IMR-90 (cell line): ENCODE measurements around the gene PDE6B. TPM values are rescaled to one million over a fixed set of nuclear protein-coding genes. Genes with fewer than 3 reads are reported as not detected.

ENCODE experiments used
- ATAC-seq: fragments of 200-7000 bp; cut with Tn5 transposase; 2 replicates; pipeline ENCODE4 v1.9.1; 2020; ENCODE audit warnings: low read depth, mild to moderate bottlenecking, moderate library complexity
- BruUV-seq: library from RNA; stranded (reverse); fragments of 400-500 nt; replicated peaks from 2 replicates; lab custom pipeline; 2021; lab: Mats Ljungman, UMichigan
- CTCF ChIA-PET: fragments of 300-600 bp; formaldehyde crosslinking; extraction: SDS; loops from one replicate; lab custom pipeline; 2021; ENCODE audit warnings: antibody characterized with exemption; lab: Yijun Ruan, JAX
- POLR2A ChIA-PET: fragments of 300-600 bp; sonication (Branson Sonifier 250); formaldehyde crosslinking; loops from one replicate; lab custom pipeline; 2022; ENCODE audit warnings: antibody characterized with exemption; ENCODE audit not compliant: unreplicated experiment; lab: Charles Lee
- DNase-seq: peaks from one replicate; pipeline ENCODE4 v3.0.0; 2013
- H2AFZ ChIP-seq: replicated peaks from 2 replicates; pipeline ENCODE3; 2013; ENCODE audit warnings: low read length, mild to moderate bottlenecking; ENCODE audit not compliant: poor library complexity
- H2AK5ac ChIP-seq: 2 replicates; pipeline ENCODE4 v1.6.1; 2013; ENCODE audit warnings: low read depth, low read length, inconsistent platforms
- H2AK9ac ChIP-seq: replicated peaks from 2 replicates; pipeline ENCODE3; 2013; ENCODE audit warnings: mild to moderate bottlenecking, low read depth, low read length, moderate library complexity; ENCODE audit not compliant: poor library complexity
- H2BK120ac ChIP-seq: 2 replicates; pipeline ENCODE4 v1.6.1; 2013; ENCODE audit warnings: low read depth, low read length, inconsistent platforms
- H2BK15ac ChIP-seq: 3 replicates; pipeline ENCODE4 v1.6.1; 2013; ENCODE audit warnings: low read depth, low read length, inconsistent platforms
- H2BK20ac ChIP-seq: 2 replicates; pipeline ENCODE4 v1.6.1; 2013; ENCODE audit warnings: low read depth, mild to moderate bottlenecking, inconsistent platforms, low read length, moderate library complexity
- H2BK5ac ChIP-seq: 2 replicates; pipeline ENCODE4 v1.6.1; 2013; ENCODE audit warnings: mild to moderate bottlenecking, low read depth, low read length, inconsistent platforms; ENCODE audit not compliant: poor library complexity, severe bottlenecking
- H3K14ac ChIP-seq: replicated peaks from 2 replicates; pipeline ENCODE4 v1.6.1; 2013; ENCODE audit warnings: low read depth, low read length, inconsistent platforms
- H3K18ac ChIP-seq: 2 replicates; pipeline ENCODE4 v1.6.1; 2013; ENCODE audit warnings: low read depth, low read length, control low read depth
- H3K23ac ChIP-seq: 2 replicates; pipeline ENCODE4 v1.6.1; 2013; ENCODE audit warnings: low read depth, low read length, inconsistent platforms
- H3K27ac ChIP-seq: 2 replicates; pipeline ENCODE4 v1.5.1; 2013; ENCODE audit warnings: mild to moderate bottlenecking, control low read depth, low read length; ENCODE audit not compliant: insufficient read depth
- H3K27me3 ChIP-seq: 2 replicates; pipeline ENCODE4 v1.6.1; 2013; ENCODE audit warnings: low read length; ENCODE audit not compliant: control insufficient read depth, insufficient read depth
- H3K36me3 ChIP-seq: 2 replicates; pipeline ENCODE4 v1.6.1; 2013; ENCODE audit warnings: low read length, mixed read lengths; ENCODE audit not compliant: control insufficient read depth, insufficient read depth
- H3K4ac ChIP-seq: 2 replicates; pipeline ENCODE4 v1.6.1; 2013; ENCODE audit warnings: low read depth, low read length, inconsistent platforms
- H3K4me1 ChIP-seq: 2 replicates; pipeline ENCODE4 v1.6.1; 2013; ENCODE audit warnings: low read length, mixed read lengths; ENCODE audit not compliant: control insufficient read depth, insufficient read depth
- H3K4me2 ChIP-seq: 2 replicates; pipeline ENCODE4 v1.6.1; 2013; ENCODE audit warnings: low read depth, mild to moderate bottlenecking, control low read depth, low read length, moderate library complexity
- H3K4me3 ChIP-seq: 2 replicates; pipeline ENCODE4 v1.5.1; 2013; ENCODE audit warnings: low read depth, mild to moderate bottlenecking, control low read depth, low read length, moderate library complexity; ENCODE audit not compliant: insufficient read depth
- H3K56ac ChIP-seq: 2 replicates; pipeline ENCODE4 v1.6.1; 2013; ENCODE audit warnings: low read length, inconsistent platforms; ENCODE audit not compliant: insufficient read depth; ENCODE audit errors: extremely low read depth
- H3K79me1 ChIP-seq, 2 experiments: 2 replicates each; pipeline ENCODE4 v1.6.1; 2013; ENCODE audit warnings: low read length in 2 of 2, inconsistent platforms in 1 of 2, low read depth in 1 of 2
- H3K9ac ChIP-seq: 2 replicates; pipeline ENCODE4 v1.6.1; 2013; ENCODE audit warnings: low read depth, low read length, control low read depth
- H3K9me1 ChIP-seq: 2 replicates; pipeline ENCODE4 v1.6.1; 2013; ENCODE audit warnings: low read length, inconsistent platforms; ENCODE audit not compliant: insufficient read depth
- H3K9me3 ChIP-seq: 2 replicates; pipeline ENCODE4 v1.6.1; 2013; ENCODE audit warnings: low read length; ENCODE audit not compliant: control insufficient read depth, insufficient read depth
- H4K20me1 ChIP-seq: 2 replicates; pipeline ENCODE4 v1.6.1; 2013; ENCODE audit warnings: low read length, inconsistent platforms; ENCODE audit not compliant: insufficient read depth
- H4K5ac ChIP-seq: 2 replicates; pipeline ENCODE4 v1.6.1; 2013; ENCODE audit warnings: mild to moderate bottlenecking, low read depth, low read length, control low read depth
- H4K8ac ChIP-seq, 2 experiments: 2 replicates each; pipeline ENCODE4 v1.6.1; 2013; ENCODE audit warnings: low read depth in 2 of 2, low read length in 2 of 2, control low read depth in 1 of 2, inconsistent platforms in 1 of 2
- H4K91ac ChIP-seq: 2 replicates; pipeline ENCODE4 v1.6.1; 2013; ENCODE audit warnings: low read depth, low read length, inconsistent platforms; ENCODE audit not compliant: insufficient read depth
- CEBPB ChIP-seq: IDR thresholded peaks from 2 replicates; pipeline ENCODE4 v1.6.1; 2012; ENCODE audit warnings: low read depth, low read length, improper control_type of control experiment
- MXI1 ChIP-seq: IDR thresholded peaks from 2 replicates; pipeline ENCODE4 v1.6.1; 2012; ENCODE audit warnings: low read depth, mild to moderate bottlenecking, low read length, moderate library complexity, borderline replicate concordance
- RAD21 ChIP-seq: IDR thresholded peaks from 2 replicates; pipeline ENCODE4 v1.6.1; 2012; ENCODE audit warnings: low read length, improper control_type of control experiment
- SMC3 ChIP-seq: fragments of 150-350 bp; IDR thresholded peaks from 2 replicates; pipeline ENCODE4 v1.6.1; 2016; ENCODE audit warnings: low read depth, mild to moderate bottlenecking, antibody characterized with exemption, low read length, moderate library complexity
- WGBS, 2 experiments: methylation state at CpG; one replicate each; pipeline versions ENCODE4 v1.1.5 to v1.1.7; 2013; ENCODE audit warnings: missing lambda C conversion rate in 2 of 2; ENCODE audit not compliant: insufficient read length in 1 of 2; ENCODE audit errors: extremely low coverage in 2 of 2; 5-methylcytosine and 5-hydroxymethylcytosine counted together
- dilution Hi-C: fragments of 300-500 bp; cut with HindIII; formaldehyde crosslinking; loops from one replicate; pipeline ENCODE4 v1.14.3; 2018; ENCODE audit warnings: low sequenced_read_pairs; ENCODE audit not compliant: unreplicated experiment
- in situ Hi-C: fragments of 300-500 bp; cut with MboI; formaldehyde crosslinking; loops from 3 replicates; pipeline ENCODE4 v1.14.3; 2019; ENCODE audit warnings: low sequenced_read_pairs, inconsistent platforms, mixed read lengths
- intact Hi-C: fragments of 100-400 bp; cut with micrococcal nuclease; formaldehyde crosslinking; loops from 2 replicates; pipeline ENCODE4 v1.10.0; 2022
- polyA plus RNA-seq, 3 experiments: library from polyadenylated mRNA; depleted of rRNA; stranded (reverse); fragments of >200 nt; gene quantifications; 2 replicates each; pipeline ENCODE4 v1.2.3, GENCODE V29; 2012; ENCODE audit warnings: low replicate concordance in 1 of 3
- total RNA-seq: library from RNA; depleted of rRNA; stranded (reverse); fragments of >200 nt; gene quantifications from 2 replicates; pipeline ENCODE4 v1.2.3, GENCODE V29; 2012

The PDE6B gene
- total and polyA plus RNA-seq, 2 of the 4 experiments (the other 2 are of a cell fraction), result under 0.01 TPM; not detected in 1

DNA sequence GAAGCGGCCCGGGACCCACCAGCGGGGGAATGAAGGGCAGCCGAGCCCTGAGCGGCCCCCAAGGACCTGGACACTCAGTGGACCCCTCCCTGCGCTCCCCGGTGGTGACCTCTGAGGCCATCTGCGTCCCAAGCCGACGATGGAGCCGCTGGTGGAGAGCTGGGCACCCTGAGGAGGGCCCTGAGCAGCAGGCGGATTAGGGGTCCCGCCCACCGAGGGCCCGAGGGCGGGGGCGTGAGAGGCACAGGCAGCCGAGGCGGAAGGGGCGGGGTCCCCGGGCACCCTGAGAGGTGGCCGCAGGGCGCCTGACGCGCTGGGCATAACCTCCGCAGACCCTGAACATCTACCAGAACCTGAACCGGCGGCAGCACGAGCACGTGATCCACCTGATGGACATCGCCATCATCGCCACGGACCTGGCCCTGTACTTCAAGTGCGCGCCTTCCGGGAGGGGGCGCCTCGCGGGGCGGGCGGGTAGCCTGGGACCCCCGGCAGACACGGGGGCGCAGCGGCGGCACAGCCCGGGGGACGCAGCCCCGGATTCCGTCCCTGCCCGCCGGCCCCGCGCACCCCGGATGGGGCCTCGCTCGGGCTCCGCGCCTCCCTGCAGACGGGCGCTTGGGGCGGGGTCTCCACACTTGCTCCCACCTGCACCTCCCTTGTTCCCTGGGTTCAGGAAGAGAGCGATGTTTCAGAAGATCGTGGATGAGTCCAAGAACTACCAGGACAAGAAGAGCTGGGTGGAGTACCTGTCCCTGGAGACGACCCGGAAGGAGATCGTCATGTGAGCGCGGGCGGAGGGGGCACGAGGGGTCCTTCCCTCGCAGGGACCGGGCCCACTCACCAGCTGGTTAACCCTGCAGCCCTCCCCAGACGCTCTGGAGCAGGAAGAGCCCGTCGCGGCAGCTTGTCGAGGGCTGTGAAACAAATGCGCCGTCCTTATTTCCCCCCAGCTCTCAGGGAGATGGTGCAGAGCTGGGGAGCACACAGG, 38.4 kb downstream of the PDE6B start (continued):
- no peak for TF ChIP-seq SMC3

DNA sequence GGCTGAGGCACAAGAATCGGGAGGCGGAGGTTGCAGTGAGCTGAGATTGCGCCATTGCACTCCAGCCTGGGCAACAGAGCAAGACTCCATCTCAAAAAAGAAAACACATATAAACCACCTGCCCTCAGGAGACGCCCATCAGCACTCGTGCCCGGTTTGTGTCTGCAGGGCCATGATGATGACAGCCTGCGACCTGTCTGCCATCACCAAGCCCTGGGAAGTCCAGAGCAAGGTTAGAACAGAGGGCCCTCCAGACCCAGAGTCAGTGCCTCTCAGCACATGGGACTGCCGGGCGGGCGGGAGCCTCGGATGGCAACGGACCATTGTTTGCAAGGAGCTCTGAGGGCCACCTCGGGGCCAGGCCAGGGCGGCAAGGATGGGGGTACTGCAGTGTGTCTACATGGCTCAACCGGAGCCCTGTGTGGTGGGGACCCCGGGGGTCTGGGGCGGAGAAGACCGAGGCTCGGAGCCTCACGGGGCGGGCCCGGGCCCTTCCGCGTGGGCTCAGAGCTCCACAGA, 39.4 kb downstream of the PDE6B start:
- Histone ChIP-seq H3K79me1 (no peaks in the 10 kb centered on the region), H3K9me3 (peaks cover 4% of the 10 kb centered on the region; the same call in 1 of the 2 replicates), H2BK5ac (no peak overlapping the region), H2BK120ac (no peak overlapping the region), H3K18ac (no peak overlapping the region), H3K4me3 (no peak overlapping the region), H3K36me3 (no peaks in the 10 kb centered on the region), H2BK20ac (no peak overlapping the region), H3K27me3 (peaks cover 4% of the 10 kb centered on the region; the same call in 1 of the 2 replicates), H2AFZ (no peak overlapping the region), H3K27ac (no peak overlapping the region), H3K14ac (no peak overlapping the region), H2AK5ac (no peak overlapping the region), H3K23ac (no peak overlapping the region), H4K5ac (no peak overlapping the region), H2AK9ac (no peak overlapping the region), H3K9ac (no peak overlapping the region), H3K4me1 (no peaks in the 10 kb centered on the region), H4K20me1 (no peaks in the 10 kb centered on the region), H4K91ac (no peak overlapping the region), H3K9me1 (no peaks in the 10 kb centered on the region), H2BK15ac (no peak overlapping the region), H4K8ac (no peak overlapping the region), H3K4me2 (no peak overlapping the region), H3K56ac (no peak overlapping the region), H3K4ac (no peak overlapping the region)
- intact Hi-C loops (no loop called here), in situ Hi-C loops (no loop called here), dilution Hi-C loops (no loop called here)
- CTCF ChIA-PET, result no interaction called here
- WGBS, 2 experiments, result 88% methylated on average over 4 of the region's 24 CpGs; no CpG with 5 or more reads in 1 of the 2 experiments
- DNase-seq (no peak), ATAC-seq (no peak)
- POLR2A ChIA-PET, result no interaction called here
- no TSS peak for BruUV-seq
- TF ChIP-seq CEBPB (no peak), RAD21 (no peak), MXI1 (no peak)
